ENCODE data around the gene NUDCD3.

The NUDCD3 gene

GRCh38 chr7:44380831-44381493 lies 109.5 kb downstream of the NUDCD3 start:
- no peak for DNase-seq

- DNase-seq: no peak
Measured at GRCh38 chr7:44380189-44380830, 110.1 kb downstream of the NUDCD3 start.

DNA sequence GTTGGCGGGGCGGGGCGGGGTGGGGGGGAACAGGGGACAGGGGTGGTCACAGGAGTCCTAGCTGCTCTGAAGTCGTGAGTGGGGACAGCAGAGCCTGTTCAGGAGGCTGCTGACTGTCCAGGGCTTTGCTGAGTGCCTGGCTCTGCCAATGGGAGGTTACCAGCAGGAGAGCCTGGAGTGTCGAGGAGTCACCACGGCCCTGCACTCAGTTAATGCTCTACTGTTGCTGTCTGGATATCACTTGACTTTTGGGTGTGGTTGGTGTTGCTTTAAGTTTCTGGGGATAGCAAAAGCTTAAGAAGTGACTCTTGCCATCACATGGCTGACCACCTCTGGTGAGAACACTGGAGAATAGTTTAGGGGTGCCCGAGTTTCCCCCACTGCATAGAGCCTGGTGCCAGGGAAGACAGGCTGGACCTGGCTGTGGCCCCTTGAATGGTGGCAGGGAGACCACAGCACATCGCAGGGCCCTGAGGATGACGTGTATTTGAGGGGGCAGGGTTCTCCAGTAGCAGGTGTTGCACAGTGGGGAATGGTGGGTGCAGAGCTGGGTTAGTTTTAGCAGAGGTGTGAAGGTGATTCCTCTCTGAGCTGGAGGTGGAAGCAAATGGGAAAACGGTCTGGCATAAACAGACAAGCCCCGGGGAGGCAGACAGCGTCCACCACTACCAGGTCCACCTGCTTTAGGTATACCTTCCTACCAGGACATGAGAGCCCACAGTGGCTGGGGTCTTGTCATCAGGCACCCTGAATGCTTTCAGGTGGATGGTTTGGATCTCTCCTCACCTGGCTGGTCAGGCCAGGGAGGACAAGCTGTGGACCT lies 110.9 kb downstream of the NUDCD3 start:
- no peak for DNase-seq

DNA sequence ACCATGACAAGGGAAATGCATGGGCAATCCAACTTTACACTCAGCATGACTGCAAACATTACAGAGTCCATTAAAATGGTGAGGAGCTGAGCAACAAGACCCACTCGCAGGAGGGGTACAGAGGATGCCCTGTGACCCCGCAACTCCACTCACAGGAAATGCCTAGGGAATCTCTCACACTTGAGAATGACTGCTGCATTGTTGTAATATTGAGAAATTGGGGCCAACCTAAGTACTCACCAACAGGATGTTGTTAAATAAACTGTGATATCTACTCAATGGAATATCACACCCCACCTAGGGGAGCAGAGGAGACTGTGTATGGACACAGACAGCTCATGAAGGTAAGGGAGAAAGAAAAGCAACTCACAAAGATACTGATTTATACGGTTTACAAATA lies 111.7 kb downstream of the NUDCD3 start:
- DNase-seq: no peak

DNA sequence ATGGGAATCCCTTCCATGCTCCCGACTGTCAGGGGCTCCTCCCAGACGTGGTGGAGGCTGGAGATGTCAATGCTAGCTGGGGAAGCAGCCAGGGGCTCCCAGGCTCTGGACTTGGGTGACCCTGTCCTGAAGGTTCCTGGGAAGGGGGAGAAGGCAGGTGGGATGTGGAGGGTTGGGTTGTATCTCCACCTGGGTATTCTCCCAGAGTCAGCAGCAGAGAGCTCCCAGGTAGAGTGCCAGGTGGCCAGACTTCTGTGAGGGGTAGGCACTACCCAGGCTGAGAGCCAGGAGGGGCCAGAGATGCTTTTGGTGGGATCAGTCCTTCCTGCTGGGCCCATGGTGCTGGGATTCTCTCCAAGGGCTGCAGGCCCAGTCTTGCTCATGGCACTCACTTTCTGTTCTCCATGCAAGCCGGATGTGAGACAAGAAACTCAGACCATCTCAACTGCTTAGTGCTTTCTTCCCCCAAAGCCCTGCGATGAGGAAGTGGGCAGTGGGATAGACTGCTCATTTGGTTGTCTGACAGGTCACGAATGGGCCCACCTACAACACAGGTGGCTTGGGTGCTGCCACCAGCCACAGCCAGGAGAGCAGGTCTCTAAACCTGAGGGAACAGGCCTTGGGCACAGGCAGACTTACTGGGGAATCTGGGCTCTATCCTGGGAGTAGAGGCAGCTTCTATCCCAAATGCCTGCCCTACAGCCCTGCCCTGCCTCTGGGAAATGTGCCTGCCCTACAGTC lies 112.6 kb downstream of the NUDCD3 start:
- DNase-seq: no peak

DNA sequence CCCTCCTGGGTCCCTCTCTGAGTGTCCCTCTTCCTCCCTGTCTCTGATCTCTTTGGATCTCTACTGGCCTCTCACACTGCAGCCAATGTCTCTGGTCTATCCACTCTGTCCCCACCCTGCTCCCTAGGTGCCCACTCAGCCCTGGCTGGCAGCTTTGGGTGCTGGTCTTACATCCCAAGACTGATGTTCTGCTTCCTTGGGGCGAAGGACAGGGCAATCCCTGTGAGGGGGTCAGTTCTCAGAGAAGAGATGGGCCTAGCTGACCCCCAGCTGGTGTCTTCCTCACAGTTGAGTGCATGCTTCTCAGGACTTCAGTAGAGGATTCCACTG lies 113.4 kb downstream of the NUDCD3 start:
- no peak for DNase-seq

GRCh38 chr7:44376429-44377133 lies 113.9 kb downstream of the NUDCD3 start:
- DNase-seq: no peak

GRCh38 chr7:44375926-44376342 lies 114.5 kb downstream of the NUDCD3 start:
- no peak for DNase-seq

- no peak for DNase-seq
Measured at GRCh38 chr7:44375236-44375699, 115.2 kb downstream of the NUDCD3 start.

GRCh38 chr7:44374007-44374763 lies 116.3 kb downstream of the NUDCD3 start:
- no peak for DNase-seq

DNA sequence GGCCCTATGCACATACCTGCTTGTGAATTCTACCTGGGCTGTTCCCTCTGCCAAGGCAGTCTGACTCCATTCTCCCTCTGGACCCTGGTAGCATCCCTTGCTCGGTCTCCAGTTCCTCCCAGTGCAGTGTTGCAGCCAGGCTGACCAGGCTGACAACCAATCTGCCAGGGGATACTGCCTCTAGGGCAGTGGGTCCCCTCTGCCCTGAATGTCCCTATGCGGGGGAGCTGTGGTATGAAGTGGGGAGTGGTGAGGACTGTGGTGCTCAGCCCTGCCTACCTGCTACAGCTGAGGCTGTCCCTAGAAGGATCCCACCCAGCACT lies 117.1 kb downstream of the NUDCD3 start:
- DNase-seq: no peak

- DNase-seq: no peak
Measured at GRCh38 chr7:44372560-44373417, 117.7 kb downstream of the NUDCD3 start.

DNA sequence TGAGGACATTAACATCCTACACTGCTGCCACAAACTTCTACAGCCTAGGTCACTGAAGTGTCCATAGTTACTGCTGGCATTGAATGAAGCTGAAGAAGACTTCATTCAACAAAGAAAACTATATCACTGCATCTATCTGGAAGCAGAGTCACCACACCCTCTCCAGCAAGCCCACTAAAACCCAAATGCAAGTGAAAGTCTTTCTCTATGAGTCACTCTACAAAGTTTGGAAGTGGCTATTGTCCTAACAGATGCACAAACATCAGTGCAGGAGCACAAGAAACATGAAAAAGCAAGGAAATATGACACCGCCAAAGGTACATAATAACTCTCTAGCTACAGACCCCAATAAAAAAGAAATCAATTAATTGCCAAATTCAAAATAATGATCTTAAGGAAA lies 121.6 kb downstream of the NUDCD3 start:
- DNase-seq: no peak

GRCh38 chr7:44368455-44368854 lies 122.0 kb downstream of the NUDCD3 start:
- DNase-seq: no peak

DNA sequence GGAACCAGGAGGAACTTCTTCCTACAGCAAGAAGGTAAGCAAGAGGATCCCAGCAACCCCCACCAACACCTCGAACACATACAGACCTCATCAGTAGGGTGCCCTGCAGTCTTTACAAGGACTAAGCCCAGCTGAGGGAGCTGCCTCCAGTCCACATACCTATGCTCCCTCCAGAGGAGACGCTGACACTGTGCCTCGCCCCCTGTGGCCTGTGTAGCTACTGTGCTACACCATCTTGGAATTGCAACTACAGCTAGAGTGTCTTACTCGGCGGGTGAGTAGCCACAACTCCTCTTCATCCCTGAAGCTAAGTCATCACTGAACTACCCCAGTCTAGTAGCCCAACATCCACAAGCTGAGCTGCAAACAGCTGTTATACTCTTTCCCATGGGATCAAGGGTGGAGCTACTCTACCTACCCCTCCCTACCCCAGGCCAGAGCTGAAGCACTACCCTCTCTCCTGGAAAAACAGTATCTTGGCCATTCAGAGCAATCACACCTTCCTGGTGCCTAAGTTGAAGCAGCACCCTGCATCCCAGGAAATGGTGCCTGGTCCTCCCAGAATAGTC lies 122.9 kb downstream of the NUDCD3 start:
- no peak for DNase-seq

DNA sequence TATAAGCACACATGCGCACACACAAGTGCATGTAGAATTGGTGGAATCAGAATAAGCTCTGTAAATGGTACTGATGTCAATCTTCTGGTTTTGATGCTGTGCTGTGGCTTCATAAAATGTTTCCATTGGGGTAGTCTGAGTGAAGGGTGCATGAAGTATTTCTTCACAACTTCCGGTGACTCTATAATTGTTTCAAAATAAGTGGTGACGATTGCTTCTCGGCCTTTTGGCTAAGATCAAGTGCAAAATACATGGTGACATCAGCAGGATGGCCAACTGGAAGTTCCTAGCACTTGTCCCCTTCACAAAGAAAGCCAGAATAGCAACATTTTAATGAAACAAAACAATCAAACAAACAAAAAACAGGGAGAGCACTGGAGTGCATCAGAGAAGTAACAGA lies 123.5 kb downstream of the NUDCD3 start:
- DNase-seq: no peak

DNA sequence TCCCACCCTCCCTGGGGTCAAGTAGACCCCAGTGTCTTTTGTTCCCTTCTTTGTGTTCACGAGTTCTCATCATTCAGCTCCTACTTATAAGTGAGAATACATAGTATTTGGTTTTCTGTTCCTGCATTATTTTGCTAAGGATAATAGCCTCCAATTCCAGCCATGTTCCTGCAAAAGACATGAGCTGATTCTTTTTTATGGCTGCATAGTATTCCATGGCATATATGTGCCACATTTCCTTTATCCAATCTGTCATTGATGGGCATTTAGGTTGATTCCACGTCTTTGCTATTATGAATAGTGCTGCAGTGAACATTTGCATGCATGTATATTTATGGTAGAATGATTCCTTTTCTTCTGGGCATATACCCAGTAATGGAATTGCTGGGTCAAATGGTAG lies 136.8 kb downstream of the NUDCD3 start:
- no peak for DNase-seq

DNA sequence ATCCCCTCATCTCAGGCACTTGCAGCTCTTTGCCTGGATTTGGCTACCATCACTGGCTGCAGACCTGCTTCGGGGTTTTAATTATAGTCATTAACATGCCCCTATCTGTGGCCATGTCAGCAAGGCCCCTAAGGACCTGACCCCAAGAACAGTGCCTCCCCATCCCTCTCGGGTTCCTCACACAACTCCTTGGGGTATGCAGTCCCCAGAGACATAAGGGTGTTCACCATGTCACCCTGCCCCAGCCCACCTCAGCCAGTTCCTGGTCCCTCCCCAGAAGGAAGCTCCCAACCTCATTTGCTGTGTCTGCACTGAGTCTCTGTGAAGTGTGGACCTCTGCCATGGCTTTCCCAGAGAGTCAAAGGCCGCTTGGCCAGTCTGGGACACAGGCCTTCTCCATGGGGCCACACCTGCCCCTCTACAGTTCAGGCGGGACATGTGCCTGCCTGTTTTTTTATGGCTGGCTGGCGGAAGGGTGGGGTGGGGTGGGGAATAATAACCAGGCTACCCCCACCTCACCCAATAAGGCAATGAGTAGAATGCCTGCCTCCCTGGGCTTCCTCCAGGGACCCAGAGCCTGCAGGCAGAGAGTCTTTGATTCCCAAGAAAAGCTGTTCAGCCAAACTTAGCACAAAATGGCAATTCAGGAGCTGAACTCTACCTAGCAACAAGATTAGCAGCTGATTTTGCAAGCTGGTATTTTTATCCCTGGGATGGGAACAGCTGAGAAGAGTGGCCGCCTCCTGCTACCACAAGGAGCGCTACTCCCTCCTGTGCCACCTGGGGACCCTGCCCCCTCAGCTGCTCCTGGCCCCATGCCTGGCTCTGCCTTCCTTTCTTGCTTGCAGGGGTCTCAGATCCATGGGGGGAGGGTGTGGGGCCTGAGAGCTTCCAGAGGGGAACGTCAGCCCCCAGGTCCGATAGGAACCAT lies 141.3 kb downstream of the NUDCD3 start:
- DNase-seq: no peak

DNA sequence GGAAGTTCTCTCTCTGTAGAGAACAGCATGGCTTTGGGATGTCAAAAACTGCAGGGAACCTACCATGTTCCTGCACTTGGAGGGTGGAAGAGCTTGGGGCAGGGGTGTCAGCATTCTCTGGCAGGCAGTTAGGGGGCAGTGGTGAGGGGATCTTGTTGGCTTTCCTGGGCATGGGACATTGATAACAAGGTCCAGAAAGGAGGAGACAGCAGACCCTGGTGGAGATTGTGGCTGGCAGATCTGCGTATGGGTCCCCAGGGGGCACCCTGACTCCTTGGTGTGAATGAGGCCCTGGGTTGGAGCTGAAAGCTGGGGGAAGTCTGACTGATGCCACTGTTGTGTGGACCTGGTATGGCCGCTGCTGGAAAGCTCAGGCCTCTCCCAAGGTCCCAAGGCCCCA lies 142.2 kb downstream of the NUDCD3 start:
- DNase-seq: no peak
